Thyroid gland (tissue), 4 donors: ENCODE results near the gene RNF10. TPM values are rescaled to one million over a fixed set of nuclear protein-coding genes. Genes with fewer than 3 reads are reported as not detected.

Experiments
- DNase-seq, 2 donors: peaks; one replicate each; pipeline ENCODE4 v3.0.0-alpha.2; 2019
- H3K27ac ChIP-seq, 3 donors: fragments of 200-600 bp; sonication (generic); 1 replicate in 2 of 3; 2 replicates in 1 of 3; pipeline ENCODE4 v1.5.1; 2016 to 2019; ENCODE audit warnings: mild to moderate bottlenecking in 1 of 3, moderate library complexity in 1 of 3
- H3K27me3 ChIP-seq: fragments of 200-600 bp; sonication (generic); one replicate; pipeline ENCODE4 v1.5.1; 2019
- H3K36me3 ChIP-seq, 2 donors: fragments of 200-600 bp; sonication (generic); one replicate each; pipeline ENCODE4 v1.5.1; 2016 to 2019
- H3K4me1 ChIP-seq, 2 donors: fragments of 200-600 bp; sonication (generic); one replicate each; pipeline ENCODE4 v1.5.1; 2017 to 2019
- H3K4me3 ChIP-seq, 3 donors: fragments of 200-600 bp; sonication (generic); replicated peaks in 1 of 3; 1 replicate in 2 of 3; 2 replicates in 1 of 3; pipeline ENCODE4 v1.5.1; 2016; ENCODE audit warnings: mild to moderate bottlenecking in 1 of 3
- H3K9me3 ChIP-seq: fragments of 200-600 bp; sonication (generic); one replicate; pipeline ENCODE4 v1.5.1; 2017
- CTCF ChIP-seq, 6 experiments: fragments of 200-600 bp in 3 of 6; fragments of 450-650 bp in 3 of 6; sonication (generic) in 3 of 6; IDR thresholded peaks; one replicate each; pipeline ENCODE4 v1.5.1; 2016 to 2019; ENCODE audit warnings: antibody characterized with exemption in 6 of 6, mild to moderate bottlenecking in 2 of 6, inconsistent platforms in 1 of 6, moderate library complexity in 1 of 6
- POLR2A ChIP-seq, 2 donors: fragments of 450-650 bp; IDR thresholded peaks; one replicate each; pipeline ENCODE4 v1.6.1; 2017; ENCODE audit warnings: antibody characterized with exemption in 2 of 2, mild to moderate bottlenecking in 2 of 2, moderate library complexity in 1 of 2
- WGBS, 2 donors: methylation state at CpG; one replicate each; pipeline ENCODE4 v1.1.5; 2017; 5-methylcytosine and 5-hydroxymethylcytosine counted together
- intact Hi-C: fragments of 100-400 bp; cut with DNase I; formaldehyde crosslinking; loops from one replicate; pipeline ENCODE4 v1.15.1; 2023
- total RNA-seq, 4 donors: library from RNA; depleted of rRNA; stranded (reverse); fragments of >200 nt; gene quantifications; one replicate each; pipeline ENCODE4 v1.2.3, GENCODE V29; 2016

The RNF10 gene
- total RNA-seq, 4 donors from 2014 or later = 62.5 to 159 (median 127) TPM

DNA sequence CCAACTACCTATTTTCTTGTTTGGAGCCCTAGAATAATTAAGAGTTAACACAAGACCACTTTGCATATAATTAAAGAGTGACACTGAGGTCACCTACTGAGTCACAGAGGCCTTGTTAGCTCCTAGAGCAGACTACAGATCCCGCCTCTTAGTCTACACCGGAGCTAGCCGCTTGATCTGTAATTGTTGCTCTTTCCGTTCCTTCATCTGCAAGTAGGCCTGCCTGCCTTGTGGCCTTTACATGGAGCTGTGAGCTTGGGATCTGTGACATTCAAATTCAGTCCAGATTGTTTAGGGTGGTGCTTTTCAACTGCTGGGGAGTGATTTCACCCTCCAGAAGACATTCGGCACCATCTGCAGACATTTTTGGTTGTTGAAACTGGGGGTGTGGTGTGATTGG lies 43.8 kb upstream of the RNF10 start:
- Histone ChIP-seq H3K4me3 (no peak overlapping the region), H3K36me3 (no peaks in the 10 kb centered on the region), H3K9me3 (no peaks in the 10 kb centered on the region), H3K4me1 (peaks cover 6% of the 10 kb centered on the region in 2 donors), H3K27me3 (no peaks in the 10 kb centered on the region), H3K27ac (no peak overlapping the region)
- no peak for DNase-seq
- TF ChIP-seq POLR2A (IDR thresholded peaks at IDR 0.05) (no peak), CTCF (IDR thresholded peaks at IDR 0.05) (no peak)
- WGBS, 2 donors = 97 to 98% methylated on average over 5 of the region's 5 CpGs
- intact Hi-C loops = no loop called here

DNA sequence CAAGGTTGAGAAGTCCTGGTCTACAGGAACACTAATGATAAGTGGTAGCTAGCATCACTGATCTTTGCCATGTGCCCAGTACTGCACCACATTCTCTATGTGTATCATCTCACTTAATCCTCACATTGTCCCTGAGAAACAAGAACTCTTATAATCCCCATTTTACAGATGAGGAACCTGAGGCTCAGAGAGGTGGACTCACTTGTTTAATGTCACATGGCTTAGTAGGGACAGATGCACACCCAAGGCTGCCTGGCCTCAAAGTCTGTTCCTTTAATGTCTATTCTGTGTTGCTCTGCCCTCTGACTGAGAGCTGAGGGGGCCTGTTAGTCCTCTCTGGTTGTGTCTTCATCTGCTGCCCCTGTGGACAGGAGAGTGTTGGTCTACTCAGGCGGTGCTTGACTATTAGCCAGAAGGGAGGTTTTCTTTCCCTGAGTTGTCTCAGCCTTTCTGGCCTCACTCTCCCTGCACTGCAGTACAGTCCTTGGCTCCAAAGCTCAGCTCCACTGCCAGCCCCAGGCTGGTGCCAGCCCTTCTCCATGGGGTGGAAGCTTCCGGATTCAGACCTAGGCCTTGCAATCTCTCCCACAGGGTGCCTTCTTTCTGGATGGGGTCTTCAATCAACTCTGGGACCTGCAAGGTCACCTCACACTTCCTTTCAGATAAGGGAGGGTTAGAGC lies 43.2 kb upstream of the RNF10 start:
- Histone ChIP-seq H3K4me1 (peaks cover 6% of the 10 kb centered on the region in 2 donors), H3K27ac (no peak overlapping the region), H3K9me3 (no peaks in the 10 kb centered on the region), H3K27me3 (no peaks in the 10 kb centered on the region), H3K4me3 (no peak overlapping the region), H3K36me3 (no peaks in the 10 kb centered on the region)
- TF ChIP-seq CTCF (IDR thresholded peaks at IDR 0.05) = no peak
- TF ChIP-seq POLR2A (IDR thresholded peaks at IDR 0.05) = no peak
- DNase-seq = no peak
- intact Hi-C loops = no loop called here
- 80 to 100% methylated on average over 2 of the region's 2 CpGs for WGBS, 2 donors

DNA sequence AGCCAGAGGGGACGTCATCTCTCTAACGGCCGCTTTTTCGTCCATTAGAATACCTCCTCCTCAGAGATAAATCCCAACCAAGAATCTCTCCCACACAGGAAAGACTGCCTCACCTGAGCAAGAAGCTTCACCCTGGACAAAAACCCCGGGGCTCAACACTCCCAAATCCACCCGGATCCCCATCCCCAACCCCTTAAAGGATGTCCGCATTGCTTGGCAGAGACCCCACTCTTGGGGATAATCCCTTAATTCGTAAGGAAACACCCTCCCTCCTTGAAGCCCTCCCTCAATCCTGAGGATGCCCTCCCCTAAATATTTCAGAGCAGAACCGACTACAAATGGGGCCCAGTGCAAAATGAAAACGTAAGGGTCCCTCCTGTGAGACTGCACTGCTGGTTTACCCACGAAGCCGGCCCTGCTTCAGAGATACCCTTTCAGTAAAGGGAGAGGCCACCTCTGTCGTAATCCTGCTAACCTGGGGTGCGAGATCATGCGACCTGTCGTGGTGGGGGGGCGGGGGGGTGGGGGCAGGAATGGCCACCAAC lies 38.9 kb upstream of the RNF10 start:
- 13 to 19% methylated on average over 14 of the region's 17 CpGs for WGBS, 2 donors
- Histone ChIP-seq H3K4me1 (peaks cover 6 to 11% of the 10 kb centered on the region in 2 donors), H3K4me3 (peak overlapping the region in 2 of 3 donors; percentile 32 to 92), H3K27ac (peak overlapping the region in 1 of 3 donors; percentile 93), H3K27me3 (no peaks in the 10 kb centered on the region), H3K36me3 (peaks cover 7 to 11% of the 10 kb centered on the region in 2 donors), H3K9me3 (no peaks in the 10 kb centered on the region)
- DNase-seq = peak in 1 of 2 donors; percentile 2
- TF ChIP-seq CTCF (IDR thresholded peaks at IDR 0.05) (no peak), POLR2A (IDR thresholded peaks at IDR 0.05) (no peak)
- intact Hi-C loops = loop anchor here (5.0 kb wide), 1 partner anchor 37 kb away; the partner anchor contains the start of gene RNF10

GRCh38 chr12:120495731-120496412 lies 38.3 kb upstream of the RNF10 start, which contains the start of gene DYNLL1:
DYNLL1 (plus strand) TSS chr12:120496113; CDS start chr12:120496422, 309 bp downstream.
- peak within 1 kb of the TSS; percentile 63 to 92 (median 80) for H3K4me3 ChIP-seq
- peaks cover 6 to 11% of the 10 kb centered on the region in 2 donors for H3K4me1 ChIP-seq
- H3K27ac ChIP-seq = peak within 1 kb of the TSS; percentile 50 to 93 (median 91)
- peaks cover 7 to 11% of the 10 kb centered on the region in 2 donors for H3K36me3 ChIP-seq
- peak; percentile 95 for DNase-seq
- TF ChIP-seq POLR2A (IDR thresholded peaks at IDR 0.05) (peak; percentile 67 to 93), CTCF (IDR thresholded peaks at IDR 0.05) (peak in 1 of 6 experiments; percentile 31)
- 1 to 2% methylated on average over 13 to 22 of the region's 53 CpGs for whole genome bisulfite sequencing, 2 donors
- intact Hi-C loops = loop anchor here (5.0 kb wide), 1 partner anchor 36 kb away; the partner anchor contains the start of gene RNF10
- no peaks in the 10 kb centered on the region for H3K27me3 ChIP-seq
- H3K9me3 ChIP-seq = no peaks in the 10 kb centered on the region
